HEK293 (cell line): ENCODE measurements around the gene ACBD3.

Experiments used
- CTCF ChIA-PET: fragments of 350-600 bp; formaldehyde crosslinking; extraction: SDS; loops from one replicate; lab custom pipeline; 2021; ENCODE audit warnings: antibody characterized with exemption; lab: Yijun Ruan, JAX
- POLR2A ChIA-PET: fragments of 300-600 bp; formaldehyde crosslinking; extraction: SDS; loops from one replicate; lab custom pipeline; 2020; ENCODE audit warnings: antibody characterized with exemption, inconsistent platforms; lab: Yijun Ruan, JAX
- H3K27ac ChIP-seq: fragments of 200-500 bp; sonication (Bioruptor generic); 2 replicates; pipeline ENCODE4 v1.5.1; 2014; ENCODE audit warnings: low read depth, low read length, control low read depth, inconsistent platforms; ENCODE audit errors: extremely low read depth
- H3K36me3 ChIP-seq, 2 experiments: fragments of 200-500 bp in 1 of 2; sonication (Bioruptor generic) in 1 of 2; 1 replicate in 1 of 2; 2 replicates in 1 of 2; pipeline ENCODE4 v1.5.1; 2014 to 2017; ENCODE audit warnings: inconsistent platforms in 2 of 2, low read length in 2 of 2; ENCODE audit not compliant: control insufficient read depth in 2 of 2, insufficient read depth in 1 of 2
- H3K4me1 ChIP-seq: fragments of 200-500 bp; sonication (Bioruptor generic); 2 replicates; pipeline ENCODE4 v1.5.1; 2014; ENCODE audit warnings: mild to moderate bottlenecking, low read length, inconsistent platforms; ENCODE audit not compliant: control insufficient read depth, insufficient read depth
- H3K4me3 ChIP-seq: 2 replicates; pipeline ENCODE4 v1.5.1; 2011; ENCODE audit warnings: low read depth, mild to moderate bottlenecking, control low read depth, low read length, moderate library complexity
- H3K9me3 ChIP-seq: fragments of 200-500 bp; sonication (Bioruptor generic); 2 replicates; pipeline ENCODE4 v1.5.1; 2014; ENCODE audit warnings: low read depth, low read length, inconsistent platforms; ENCODE audit not compliant: control insufficient read depth, insufficient read depth
- CTCF ChIP-seq: fragments of 450-650 bp; formaldehyde crosslinking; IDR thresholded peaks from 2 replicates; pipeline ENCODE4 v1.5.1; 2016; ENCODE audit warnings: missing biosample characterization, missing genetic modification characterization
- EGR2 ChIP-seq: fragments of 450-650 bp; formaldehyde crosslinking; IDR thresholded peaks from 2 replicates; pipeline ENCODE4 v1.5.1; 2016; ENCODE audit warnings: low read depth, missing biosample characterization, missing genetic modification characterization
- GLI2 ChIP-seq: fragments of 450-650 bp; formaldehyde crosslinking; IDR thresholded peaks from 2 replicates; pipeline ENCODE4; 2017; ENCODE audit warnings: missing biosample characterization, missing genetic modification characterization, low read depth, borderline replicate concordance
- KLF10 ChIP-seq: fragments of 450-650 bp; IDR thresholded peaks from 2 replicates; pipeline ENCODE4 v1.5.1; 2018; ENCODE audit warnings: missing biosample characterization, mild to moderate bottlenecking, missing genetic modification characterization
- SALL2 ChIP-seq: fragments of 450-650 bp; formaldehyde crosslinking; IDR thresholded peaks from 2 replicates; pipeline ENCODE4 v1.5.0; 2017; ENCODE audit warnings: missing biosample characterization, mild to moderate bottlenecking, missing genetic modification characterization, borderline replicate concordance
- SCRT2 ChIP-seq: fragments of 450-650 bp; formaldehyde crosslinking; IDR thresholded peaks from 2 replicates; pipeline ENCODE4 v1.5.1; 2016; ENCODE audit warnings: missing biosample characterization, missing genetic modification characterization
- SP7 ChIP-seq: fragments of 450-650 bp; formaldehyde crosslinking; IDR thresholded peaks from 2 replicates; pipeline ENCODE4 v1.5.1; 2016; ENCODE audit warnings: missing biosample characterization, missing genetic modification characterization
- ZBTB17 ChIP-seq: fragments of 450-650 bp; formaldehyde crosslinking; IDR thresholded peaks from 2 replicates; pipeline ENCODE4 v1.5.1; 2016; ENCODE audit warnings: missing biosample characterization, missing genetic modification characterization
- ZBTB44 ChIP-seq: fragments of 450-650 bp; IDR thresholded peaks from 2 replicates; pipeline ENCODE4 v1.5.1; 2018; ENCODE audit warnings: missing biosample characterization, mild to moderate bottlenecking, missing genetic modification characterization
- ZEB2 ChIP-seq: fragments of 450-650 bp; formaldehyde crosslinking; IDR thresholded peaks from 2 replicates; pipeline ENCODE4 v1.5.1; 2016; ENCODE audit warnings: missing biosample characterization, missing genetic modification characterization
- ZIC2 ChIP-seq: fragments of 450-650 bp; formaldehyde crosslinking; IDR thresholded peaks from 2 replicates; pipeline ENCODE4 v1.5.1; 2016; ENCODE audit warnings: missing biosample characterization, missing genetic modification characterization
- ZNF112 ChIP-seq: fragments of 450-650 bp; formaldehyde crosslinking; IDR thresholded peaks from 2 replicates; pipeline ENCODE4 v1.5.0; 2017; ENCODE audit warnings: missing biosample characterization, missing genetic modification characterization
- ZNF121 ChIP-seq: fragments of 450-650 bp; formaldehyde crosslinking; IDR thresholded peaks from 2 replicates; pipeline ENCODE4 v1.5.1; 2016; ENCODE audit warnings: missing biosample characterization, missing genetic modification characterization
- ZNF175 ChIP-seq: fragments of 450-650 bp; formaldehyde crosslinking; IDR thresholded peaks from 2 replicates; pipeline ENCODE4 v1.5.1; 2016; ENCODE audit warnings: missing biosample characterization, missing genetic modification characterization
- ZNF248 ChIP-seq: fragments of 450-650 bp; formaldehyde crosslinking; IDR thresholded peaks from 2 replicates; pipeline ENCODE4 v1.5.1; 2017; ENCODE audit warnings: missing biosample characterization, missing genetic modification characterization
- ZNF302 ChIP-seq: fragments of 450-650 bp; formaldehyde crosslinking; IDR thresholded peaks from 2 replicates; pipeline ENCODE4 v1.5.1; 2016; ENCODE audit warnings: missing biosample characterization, missing genetic modification characterization, low read depth
- ZNF341 ChIP-seq: fragments of 450-650 bp; formaldehyde crosslinking; IDR thresholded peaks from 2 replicates; pipeline ENCODE4; 2016; ENCODE audit warnings: low read depth, missing biosample characterization, missing genetic modification characterization
- ZNF433 ChIP-seq: fragments of 450-650 bp; formaldehyde crosslinking; IDR thresholded peaks from 2 replicates; pipeline ENCODE4 v1.5.1; 2016; ENCODE audit warnings: missing biosample characterization, missing genetic modification characterization, low read depth
- ZNF555 ChIP-seq: fragments of 450-650 bp; formaldehyde crosslinking; conservative IDR thresholded peaks from 2 replicates; pipeline ENCODE4 v1.5.1; 2017; ENCODE audit warnings: missing biosample characterization, mild to moderate bottlenecking, missing genetic modification characterization, inconsistent platforms
- ZNF596 ChIP-seq: fragments of 450-650 bp; IDR thresholded peaks from 2 replicates; pipeline ENCODE4 v1.5.0; 2018; ENCODE audit warnings: missing biosample characterization, mild to moderate bottlenecking, missing genetic modification characterization, moderate library complexity
- ZNF600 ChIP-seq: fragments of 450-650 bp; formaldehyde crosslinking; IDR thresholded peaks from 2 replicates; pipeline ENCODE4 v1.5.1; 2016; ENCODE audit warnings: missing biosample characterization, missing genetic modification characterization
- ZNF654 ChIP-seq: fragments of 450-650 bp; formaldehyde crosslinking; IDR thresholded peaks from 2 replicates; pipeline ENCODE4 v1.5.1; 2016; ENCODE audit warnings: low read depth, missing biosample characterization, missing genetic modification characterization
- ZNF670 ChIP-seq: fragments of 450-650 bp; formaldehyde crosslinking; IDR thresholded peaks from 2 replicates; pipeline ENCODE4 v1.5.1; 2016; ENCODE audit warnings: missing biosample characterization, missing genetic modification characterization, low read depth
- ZNF704 ChIP-seq: fragments of 450-650 bp; formaldehyde crosslinking; IDR thresholded peaks from 2 replicates; pipeline ENCODE4 v1.5.1; 2016; ENCODE audit warnings: missing biosample characterization, missing genetic modification characterization
- ZNF707 ChIP-seq: fragments of 450-650 bp; formaldehyde crosslinking; IDR thresholded peaks from 2 replicates; pipeline ENCODE4 v1.5.1; 2016; ENCODE audit warnings: missing biosample characterization, missing genetic modification characterization
- ZSCAN5A ChIP-seq: fragments of 450-650 bp; formaldehyde crosslinking; IDR thresholded peaks from 2 replicates; pipeline ENCODE4 v1.5.1; 2016; ENCODE audit warnings: missing biosample characterization, missing genetic modification characterization

The ACBD3 gene

GRCh38 chr1:226107471-226108460, 78.8 kb downstream of the ACBD3 start:
- Histone ChIP-seq H3K4me3 (no peak overlapping the region), H3K27ac (no peak overlapping the region), H3K9me3 (no peaks in the 10 kb centered on the region), H3K4me1 (peaks cover 13% of the 10 kb centered on the region), H3K36me3 (no peaks in the 10 kb centered on the region)
- ChIA-PET CTCF (interaction anchor here (0.6 to 5.0 kb wide), 9 partner anchors 9 to 516 kb away, joined by 3 to 35 read pairs (median 4); no protein-coding TSS in a partner anchor), POLR2A (interaction anchor here (5.0 kb wide), 1 partner anchor 24 kb away, joined by 28 read pairs; no protein-coding TSS in a partner anchor)
- TF ChIP-seq ZNF433: no peak
- TF ChIP-seq SCRT2 (tag by site-specific recombination): 0 out of 2 replicates have a peak, but pooled peaks have one; percentile 8
- TF ChIP-seq ZNF121 (tag by site-specific recombination): peak; percentile 95
- peak; percentile 92 for TF ChIP-seq ZNF341
- peak; percentile 44 for TF ChIP-seq CTCF (tag by site-specific recombination)
- no peak for TF ChIP-seq ZNF654
- TF ChIP-seq ZIC2: peak; percentile 22; the same call in 1 of the 2 replicates

- Histone ChIP-seq H3K9me3 (no peaks in the 10 kb centered on the region), H3K36me3 (no peaks in the 10 kb centered on the region), H3K27ac (no peak overlapping the region), H3K4me1 (peaks cover 8% of the 10 kb centered on the region; the same call in 1 of the 2 replicates), H3K4me3 (no peak overlapping the region)
- CTCF ChIA-PET: interaction anchor here (1.2 kb wide), 1 partner anchor 40 kb away, joined by 3 read pairs; no protein-coding TSS in a partner anchor
- POLR2A ChIA-PET: interaction anchor here (0.9 to 1.5 kb wide), 4 partner anchors 22 to 105 kb away, joined by 3 to 6 read pairs (median 4); partner anchors contain the start of genes H3-3A and SDE2
- TF ChIP-seq ZNF248 (tag by site-specific recombination) (no peak), ZNF112 (no peak), ZNF707 (no peak), KLF10 (no peak), ZNF596 (tag by site-specific recombination) (no peak), ZNF175 (tag by site-specific recombination) (no peak), EGR2 (tag by site-specific recombination) (0 out of 2 replicates have a peak, but pooled peaks have one; percentile 23), ZEB2 (tag by site-specific recombination) (no peak), ZBTB44 (tag by site-specific recombination) (no peak), ZSCAN5A (no peak), ZNF555 (tag by site-specific recombination) (no peak), SALL2 (no peak), ZNF302 (tag by site-specific recombination) (no peak), ZNF704 (no peak), ZNF600 (tag by site-specific recombination) (peak; percentile 72; the same call in 1 of the 2 replicates), ZBTB17 (tag by site-specific recombination) (peak; percentile 24; the same call in 1 of the 2 replicates), SP7 (tag by site-specific recombination) (no peak), GLI2 (tag by site-specific recombination) (no peak), ZNF670 (tag by site-specific recombination) (no peak)
These were observed 81.8 kb downstream of the ACBD3 start for GRCh38 chr1:226104671-226105121.
